ENCODE data around the gene ZNF827.

Gene ZNF827

GRCh38 chr4:145815626-145816025 is 123.0 kb downstream of the ZNF827 start:
- Histone ChIP-seq H3K4me3 (no peak overlapping the region), H3K27ac (no peak overlapping the region)

GRCh38 chr4:145815027-145815612 is 123.5 kb downstream of the ZNF827 start:
- Histone ChIP-seq H3K4me3 (no peak overlapping the region), H3K27ac (no peak overlapping the region)

DNA sequence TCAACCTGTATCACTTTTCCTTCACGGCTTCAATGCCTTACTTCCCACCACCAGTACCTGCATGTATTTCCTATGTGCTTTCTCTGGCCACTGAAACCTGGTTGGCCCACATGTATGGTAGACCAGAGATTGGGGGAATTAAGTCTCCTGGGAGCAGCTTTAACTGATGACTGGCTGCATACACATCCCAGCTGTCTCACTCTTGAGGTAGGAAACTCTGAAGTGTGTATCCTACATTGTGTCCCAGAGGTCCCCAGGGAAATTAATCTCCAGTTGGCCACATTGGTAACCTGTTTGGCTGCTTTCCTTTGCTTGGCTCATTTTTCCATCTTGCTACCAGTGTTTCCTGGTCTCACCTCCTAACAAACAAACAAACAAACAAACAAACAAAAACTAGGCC is 124.4 kb downstream of the ZNF827 start:
- H3K4me3 ChIP-seq: no peak overlapping the region
- H3K27ac ChIP-seq: no peak overlapping the region

- Histone ChIP-seq H3K27ac (no peak overlapping the region), H3K4me3 (no peak overlapping the region)
Observed at GRCh38 chr4:145812919-145813318, 125.7 kb downstream of the ZNF827 start.

GRCh38 chr4:145808848-145809512 is 129.6 kb downstream of the ZNF827 start:
- H3K27ac ChIP-seq: peak overlapping the region in 18 of 21 experiments; percentile 13 to 80 (median 72)

DNA sequence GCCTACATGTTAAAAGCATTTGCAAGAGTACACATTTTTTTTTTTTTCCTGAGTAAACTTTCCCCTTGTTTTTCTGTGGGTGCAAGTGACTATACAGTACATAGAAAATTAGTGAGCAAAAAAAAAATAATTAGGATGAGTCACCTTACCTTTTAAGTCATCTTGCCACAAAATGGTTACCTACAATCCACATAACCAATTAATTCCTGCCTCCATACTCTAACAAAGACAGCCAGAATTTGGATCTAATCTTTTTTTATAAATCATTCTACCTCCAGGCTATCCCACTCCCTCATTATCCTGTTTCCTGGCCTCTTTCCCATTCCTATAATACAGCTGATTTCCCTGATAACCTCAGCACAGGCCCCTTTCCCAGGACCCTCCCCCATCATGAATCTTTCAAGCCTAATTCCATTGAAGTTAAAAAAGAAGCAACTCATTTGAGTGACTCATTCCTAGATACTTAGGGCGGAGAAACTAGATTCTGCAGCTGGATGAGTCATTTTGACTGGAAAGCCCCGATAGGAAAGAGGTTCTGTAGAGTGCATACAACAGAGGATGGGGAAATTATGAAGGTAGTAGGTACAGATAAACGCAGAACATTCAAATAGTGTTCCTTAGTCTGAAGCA is 130.5 kb downstream of the ZNF827 start:
- Histone ChIP-seq H3K27ac (peak overlapping the region in 16 of 21 experiments; percentile 13 to 80 (median 73)), H3K4me3 (no peak overlapping the region)

More at GRCh38 chr4:145808848-145809512, 129.6 kb downstream of the ZNF827 start:
- no peak overlapping the region for H3K4me3 ChIP-seq

DNA sequence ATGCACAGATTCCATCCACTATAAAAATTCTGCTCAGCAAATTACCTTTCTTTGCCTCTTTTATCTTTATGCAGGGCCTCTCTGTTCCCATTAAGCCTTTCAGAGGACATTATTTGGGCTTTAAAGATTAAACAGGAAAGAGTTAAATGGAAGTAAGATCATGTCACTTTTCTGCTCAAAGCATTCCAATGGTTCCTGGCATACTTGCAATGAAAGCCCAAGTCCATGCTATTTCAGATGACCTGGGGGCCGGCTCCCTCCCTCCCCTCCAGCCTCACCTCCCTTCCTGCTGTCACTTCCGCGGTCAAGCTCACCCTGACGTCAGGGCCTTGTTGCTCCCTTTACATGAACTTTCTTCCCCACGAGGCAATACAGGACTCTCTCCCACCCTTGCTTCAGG is 133.1 kb downstream of the ZNF827 start:
- Histone ChIP-seq H3K27ac (peak overlapping the region in 1 of 21 experiments; percentile 12), H3K4me3 (no peak overlapping the region)

- no peak overlapping the region for H3K4me3 ChIP-seq
- peak overlapping the region in 6 of 21 experiments; percentile 2 to 52 (median 40) for H3K27ac ChIP-seq
Observed at GRCh38 chr4:145804116-145804515, 134.5 kb downstream of the ZNF827 start.

GRCh38 chr4:145799223-145799622 is 139.4 kb downstream of the ZNF827 start:
- no peak overlapping the region for H3K27ac ChIP-seq
- H3K4me3 ChIP-seq: no peak overlapping the region

DNA sequence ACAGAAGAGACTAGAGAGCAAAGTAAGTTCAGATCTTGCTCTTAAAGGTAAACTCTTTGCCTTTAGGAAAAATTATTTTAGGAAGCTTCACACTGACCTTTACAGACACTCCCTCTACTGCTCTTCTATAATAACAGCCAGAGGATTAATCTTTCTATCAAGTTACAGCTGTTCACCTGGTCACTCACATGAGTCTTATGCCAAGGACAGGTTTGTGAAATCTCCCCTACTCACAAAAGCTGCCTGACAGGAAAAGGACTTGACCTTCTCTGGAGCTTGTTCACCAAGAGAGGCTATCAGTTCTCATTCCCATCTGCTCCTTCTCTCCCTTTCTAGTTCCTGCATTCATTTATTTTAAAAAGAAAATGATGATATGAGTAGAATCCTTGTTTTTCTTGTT is 141.3 kb downstream of the ZNF827 start:
- H3K27ac ChIP-seq: no peak overlapping the region
- no peak overlapping the region for H3K4me3 ChIP-seq

DNA sequence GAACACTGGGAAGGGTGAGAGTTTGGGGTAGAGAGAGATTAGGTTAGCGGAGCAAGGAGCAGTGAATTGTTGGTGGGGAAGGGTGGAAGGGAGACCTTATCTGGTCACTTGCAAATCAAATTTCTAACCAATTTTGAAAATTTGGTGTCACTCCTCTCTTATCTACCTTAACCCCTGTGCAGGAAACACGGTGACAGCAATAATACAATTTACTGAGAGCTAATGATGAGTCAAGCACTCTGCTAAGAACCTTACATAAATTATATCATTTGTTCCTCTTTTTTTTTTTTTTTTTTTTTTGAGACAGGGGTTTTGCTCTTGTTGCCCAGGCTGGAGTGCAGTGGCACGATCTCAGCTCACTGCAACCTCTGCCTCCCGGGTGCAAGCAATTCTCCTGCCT is 142.3 kb downstream of the ZNF827 start:
- Histone ChIP-seq H3K27ac (no peak overlapping the region), H3K4me3 (no peak overlapping the region)

- Histone ChIP-seq H3K4me3 (no peak overlapping the region), H3K27ac (no peak overlapping the region)
Observed at GRCh38 chr4:145795521-145795920, 143.1 kb downstream of the ZNF827 start.

- no peak overlapping the region for H3K4me3 ChIP-seq
- H3K27ac ChIP-seq: no peak overlapping the region
Observed at GRCh38 chr4:145792429-145792828, 146.2 kb downstream of the ZNF827 start.

DNA sequence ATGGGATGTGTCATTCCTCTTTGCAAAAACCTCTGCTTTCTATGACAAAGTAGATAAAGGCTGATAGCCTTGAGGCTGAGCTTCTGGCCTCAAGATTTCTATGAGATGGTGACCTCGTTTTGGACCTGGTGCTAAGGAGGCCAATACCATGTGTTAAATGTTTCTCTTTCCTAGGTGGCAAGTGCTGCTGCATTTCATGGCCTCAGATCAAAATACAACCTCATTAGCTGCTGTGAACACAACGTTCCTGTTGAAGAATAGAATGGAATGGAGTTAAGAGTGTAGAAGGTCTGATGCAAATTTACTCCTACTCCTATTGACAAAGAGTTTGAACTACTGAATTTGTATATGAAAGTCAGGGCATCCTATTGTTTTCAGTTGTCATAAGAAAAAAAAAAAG is 146.6 kb downstream of the ZNF827 start:
- Histone ChIP-seq H3K27ac (no peak overlapping the region), H3K4me3 (no peak overlapping the region)

- H3K4me3 ChIP-seq: no peak overlapping the region
- no peak overlapping the region for H3K27ac ChIP-seq
Observed at GRCh38 chr4:145788755-145789154, 149.9 kb downstream of the ZNF827 start.

- H3K27ac ChIP-seq: no peak overlapping the region
- H3K4me3 ChIP-seq: no peak overlapping the region
Observed at GRCh38 chr4:145786830-145787229, 151.8 kb downstream of the ZNF827 start.

DNA sequence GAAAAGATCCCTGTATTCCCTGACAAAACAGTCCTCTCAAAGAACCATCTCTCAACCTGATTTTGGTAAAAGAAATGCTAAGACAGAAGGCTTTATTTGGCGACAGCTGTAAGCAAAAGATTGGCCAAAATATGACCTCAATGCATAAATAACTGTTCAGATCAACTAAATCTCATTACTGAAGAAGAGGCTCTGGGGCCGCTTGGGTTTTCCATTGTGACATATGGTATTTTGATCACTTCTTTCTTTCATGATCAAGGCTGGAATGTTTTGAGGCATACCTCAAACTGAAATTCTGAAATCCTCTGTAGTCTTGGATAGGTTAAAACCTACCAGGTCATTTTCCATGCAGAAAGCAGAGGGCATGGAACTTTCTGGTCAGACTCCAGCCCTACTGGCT is 152.4 kb downstream of the ZNF827 start:
- Histone ChIP-seq H3K4me3 (no peak overlapping the region), H3K27ac (no peak overlapping the region)

GRCh38 chr4:145785391-145786008 is 153.1 kb downstream of the ZNF827 start:
- H3K27ac ChIP-seq: peak overlapping the region in 2 of 21 experiments; percentile 4 to 35

GRCh38 chr4:145784036-145784435 is 154.6 kb downstream of the ZNF827 start:
- no peak overlapping the region for H3K4me3 ChIP-seq
- no peak overlapping the region for H3K27ac ChIP-seq

More at GRCh38 chr4:145785391-145786008, 153.1 kb downstream of the ZNF827 start:
- no peak overlapping the region for H3K4me3 ChIP-seq

- no peak overlapping the region for H3K4me3 ChIP-seq
- H3K27ac ChIP-seq: no peak overlapping the region
Observed at GRCh38 chr4:145782756-145783155, 155.9 kb downstream of the ZNF827 start.

DNA sequence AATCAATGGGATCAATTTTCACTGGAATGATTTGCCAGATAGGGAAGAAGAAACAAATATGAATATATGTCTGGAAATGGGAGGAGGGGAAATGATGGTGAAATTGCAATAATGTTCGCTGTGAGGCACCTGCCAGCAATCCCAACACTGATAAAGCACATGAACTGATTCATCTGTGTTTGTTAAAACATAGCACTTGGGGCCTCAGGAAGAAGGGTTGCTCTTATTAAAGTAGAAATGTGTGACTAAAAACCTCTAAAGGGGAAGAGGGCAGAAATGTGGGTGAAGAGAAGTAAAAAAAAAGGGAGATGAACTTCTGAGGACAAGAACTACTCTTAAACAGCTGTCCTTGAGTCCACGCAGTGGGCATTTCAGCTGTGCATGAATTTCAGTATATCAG is 157.3 kb downstream of the ZNF827 start:
- no peak overlapping the region for H3K27ac ChIP-seq
- no peak overlapping the region for H3K4me3 ChIP-seq
